ENCODE results near the gene ABCA3. TPM values are rescaled to one million over a fixed set of nuclear protein-coding genes. Genes with fewer than 3 reads are reported as not detected.

ABCA3 gene
- 15.3 and 21.9 TPM in 2 replicates for total RNA-seq

GRCh38 chr16:2340564-2341455, at the start of gene ABCA3:
Gene ABCA3 (minus strand): TSS chr16:2340728. CDS start chr16:2326466, 14,262 bp downstream.

GRCh38 chr16:2267913-2268666, 72.4 kb downstream of the ABCA3 start, which contains the start of gene RNPS1:
Gene RNPS1 (minus strand): TSS chr16:2268126. CDS start chr16:2264643, 3,483 bp downstream.

GRCh38 chr16:2251296-2252111, 89.0 kb downstream of the ABCA3 start, which contains the start of gene ECI1:
Gene ECI1 (minus strand): TSS chr16:2251587. CDS start chr16:2251566, 21 bp downstream.

GRCh38 chr16:2236337-2237101, 104.0 kb downstream of the ABCA3 start, which contains the start of gene DNASE1L2:
Gene DNASE1L2 (plus strand): TSS chr16:2236444. CDS start chr16:2236817, 373 bp downstream.

Other genes starting within 250 kb of the ABCA3 start
- gene PKD1, start 204.8 kb downstream of the ABCA3 start, total RNA-seq: 40.4 and 45.8 TPM in 2 replicates
- 1.6 and 1.8 TPM in 2 replicates for gene RAB26, start 192.1 kb downstream of the ABCA3 start, total RNA-seq
- gene TRAF7, start 184.9 kb downstream of the ABCA3 start, total RNA-seq: 79.5 and 81.9 TPM in 2 replicates
- 0.32 TPM in 1 of 2 replicates, not detected in the other for gene CASKIN1, start 144.1 kb downstream of the ABCA3 start, total RNA-seq
- gene MLST8, start 135.3 kb downstream of the ABCA3 start, total RNA-seq: 14.0 and 18.5 TPM in 2 replicates
- gene BRICD5, start 129.9 kb downstream of the ABCA3 start, total RNA-seq: 3.3 and 8.1 TPM in 2 replicates
- 24.2 and 28.3 TPM in 2 replicates for gene PGP, start 125.9 kb downstream of the ABCA3 start, total RNA-seq
- gene E4F1, start 117.1 kb downstream of the ABCA3 start, total RNA-seq: 30.2 and 36.2 TPM in 2 replicates
- 0.97 and 1.4 TPM in 2 replicates for gene DNASE1L2, start 104.3 kb downstream of the ABCA3 start, total RNA-seq
- 33.8 and 45.7 TPM in 2 replicates for gene ECI1, start 89.1 kb downstream of the ABCA3 start, total RNA-seq
- gene RNPS1, start 72.6 kb downstream of the ABCA3 start, total RNA-seq: 67.0 and 81.9 TPM in 2 replicates
- 35.1 and 45.4 TPM in 2 replicates for gene CCNF, start 88.7 kb upstream of the ABCA3 start, total RNA-seq
- gene TEDC2, start 119.4 kb upstream of the ABCA3 start, total RNA-seq: 7.4 and 9.1 TPM in 2 replicates
- gene NTN3, start 130.6 kb upstream of the ABCA3 start, total RNA-seq: not detected in 2 replicates
- gene TBC1D24, start 134.4 kb upstream of the ABCA3 start, total RNA-seq: 9.7 and 10.6 TPM in 2 replicates
- 4.3 and 4.5 TPM in 2 replicates for gene ATP6V0C, start 173.2 kb upstream of the ABCA3 start, total RNA-seq
- 27.6 and 36.2 TPM in 2 replicates for gene AMDHD2, start 179.6 kb upstream of the ABCA3 start, total RNA-seq
- gene CEMP1, start 190.7 kb upstream of the ABCA3 start, total RNA-seq: not detected in 2 replicates
- gene PDPK1, start 197.3 kb upstream of the ABCA3 start, total RNA-seq: 16.2 and 26.7 TPM in 2 replicates

All from epithelial cell of umbilical artery (primary cell).